Progenitor cell of endocrine pancreas (in vitro differentiated cells): ENCODE measurements around the gene HSPBP1. TPM values are rescaled to one million over a fixed set of nuclear protein-coding genes. Genes with fewer than 3 reads are reported as not detected.

Experiments used
- DNase-seq: peaks from one replicate; pipeline ENCODE4 v3.0.0; 2021; ENCODE audit warnings: low spot score; ENCODE audit not compliant: unreplicated experiment
- H3K27ac Mint-ChIP-seq: 2 replicates; pipeline ENCODE4 v1.8.0; 2021; ENCODE audit warnings: mild to moderate bottlenecking, moderate library complexity, mixed read lengths
- H3K27me3 Mint-ChIP-seq: 2 replicates; pipeline ENCODE4 v1.8.0; 2021; ENCODE audit warnings: mixed read lengths
- H3K36me3 Mint-ChIP-seq: 2 replicates; pipeline ENCODE4 v1.8.0; 2022; ENCODE audit warnings: mixed read lengths; ENCODE audit not compliant: insufficient read depth
- H3K4me1 Mint-ChIP-seq: 2 replicates; pipeline ENCODE4 v1.8.0; 2021; ENCODE audit warnings: low read depth, mixed read lengths
- H3K4me3 Mint-ChIP-seq: 2 replicates; pipeline ENCODE4 v1.8.0; 2021; ENCODE audit warnings: low read depth, mild to moderate bottlenecking, moderate library complexity, mixed read lengths
- H3K9me3 Mint-ChIP-seq: 2 replicates; pipeline ENCODE4 v1.8.0; 2021; ENCODE audit warnings: low read depth, mixed read lengths
- total RNA-seq: library from RNA; stranded (reverse); gene quantifications from 2 replicates; pipeline ENCODE4 v1.2.1, GENCODE V29; 2021
- TF ChIP-seq, protein P1 (sequence below): fragments of 200-600 bp; sonication (generic); IDR thresholded peaks from one replicate; pipeline ENCODE4 v1.5.0; 2021; ENCODE audit warnings: antibody characterized with exemption, mild to moderate bottlenecking; ENCODE audit not compliant: unreplicated experiment

HSPBP1 gene
- total RNA-seq, 1 donor from 2014 or later, result 46.1 TPM

DNA sequence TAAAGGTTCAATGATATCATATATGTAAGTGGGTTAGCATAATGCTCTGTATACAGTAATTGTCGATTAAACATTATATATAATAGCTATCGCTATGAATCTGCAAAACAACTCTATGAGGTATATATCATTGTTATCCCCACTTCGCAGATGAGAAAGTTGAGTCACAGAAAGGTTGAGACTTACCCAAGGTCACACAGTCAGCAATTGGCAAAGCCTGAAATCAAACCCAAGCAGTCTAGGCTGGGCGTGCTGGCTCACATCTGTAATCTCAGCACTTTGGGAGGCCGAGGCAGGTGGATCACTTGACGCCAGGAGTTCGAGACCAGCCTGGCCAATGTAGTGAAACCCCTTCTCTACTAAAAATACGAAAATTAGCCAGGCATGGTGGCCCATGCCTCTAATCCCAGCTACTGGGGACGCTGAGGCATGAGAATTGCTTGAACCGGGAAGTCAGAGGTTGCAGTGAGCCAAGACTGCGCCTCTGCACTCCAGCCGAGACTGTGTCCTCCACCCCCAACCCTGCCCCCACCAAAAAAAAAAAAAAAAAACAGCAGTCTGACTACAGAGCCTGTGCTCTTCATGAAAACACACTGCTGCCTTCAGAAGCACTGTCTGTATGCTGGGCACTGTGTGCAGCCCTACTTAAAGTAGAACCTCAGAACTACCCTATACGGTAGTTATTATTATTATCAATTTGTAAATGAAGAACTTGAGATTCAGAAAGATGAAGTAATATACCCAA lies 1.3 kb downstream of the HSPBP1 start:
- peak overlapping the region; percentile 96 for H3K4me3 Mint-ChIP-seq
- DNase-seq, result no peak
- H3K36me3 Mint-ChIP-seq, result peaks cover 7% of the 10 kb centered on the region
- no peaks in the 10 kb centered on the region for H3K27me3 Mint-ChIP-seq
- H3K9me3 Mint-ChIP-seq, result no peaks in the 10 kb centered on the region
- peaks cover 6% of the 10 kb centered on the region for H3K4me1 Mint-ChIP-seq
- TF ChIP-seq, protein P1, sequence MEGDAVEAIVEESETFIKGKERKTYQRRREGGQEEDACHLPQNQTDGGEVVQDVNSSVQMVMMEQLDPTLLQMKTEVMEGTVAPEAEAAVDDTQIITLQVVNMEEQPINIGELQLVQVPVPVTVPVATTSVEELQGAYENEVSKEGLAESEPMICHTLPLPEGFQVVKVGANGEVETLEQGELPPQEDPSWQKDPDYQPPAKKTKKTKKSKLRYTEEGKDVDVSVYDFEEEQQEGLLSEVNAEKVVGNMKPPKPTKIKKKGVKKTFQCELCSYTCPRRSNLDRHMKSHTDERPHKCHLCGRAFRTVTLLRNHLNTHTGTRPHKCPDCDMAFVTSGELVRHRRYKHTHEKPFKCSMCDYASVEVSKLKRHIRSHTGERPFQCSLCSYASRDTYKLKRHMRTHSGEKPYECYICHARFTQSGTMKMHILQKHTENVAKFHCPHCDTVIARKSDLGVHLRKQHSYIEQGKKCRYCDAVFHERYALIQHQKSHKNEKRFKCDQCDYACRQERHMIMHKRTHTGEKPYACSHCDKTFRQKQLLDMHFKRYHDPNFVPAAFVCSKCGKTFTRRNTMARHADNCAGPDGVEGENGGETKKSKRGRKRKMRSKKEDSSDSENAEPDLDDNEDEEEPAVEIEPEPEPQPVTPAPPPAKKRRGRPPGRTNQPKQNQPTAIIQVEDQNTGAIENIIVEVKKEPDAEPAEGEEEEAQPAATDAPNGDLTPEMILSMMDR, result no peak
- H3K27ac Mint-ChIP-seq, result peak overlapping the region; percentile 98

DNA sequence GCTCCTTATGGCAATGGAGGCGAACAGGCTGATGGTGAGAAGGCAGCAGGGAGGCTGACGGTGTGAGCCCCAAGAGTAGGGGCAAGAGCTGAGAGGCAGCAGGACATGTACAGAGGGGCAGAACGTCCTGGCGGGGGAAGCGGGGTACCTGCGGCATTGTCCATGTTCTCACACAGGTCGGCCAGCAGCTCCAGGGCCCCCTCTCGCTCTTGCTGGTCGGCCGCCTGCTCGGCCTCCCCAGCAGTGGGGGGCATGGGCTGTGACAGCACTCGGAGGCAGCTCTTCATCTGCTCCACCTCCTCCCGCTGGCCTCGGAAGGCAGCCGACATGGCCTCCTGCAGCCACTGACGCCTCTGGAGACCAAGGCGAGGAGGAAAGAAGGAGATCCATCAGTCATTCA lies 2.4 kb downstream of the HSPBP1 start:
- Mint-ChIP-seq H3K36me3 (peaks cover 7% of the 10 kb centered on the region), H3K27ac (no peak overlapping the region), H3K27me3 (no peaks in the 10 kb centered on the region), H3K4me1 (peaks cover 6% of the 10 kb centered on the region), H3K4me3 (peak overlapping the region; percentile 59), H3K9me3 (no peaks in the 10 kb centered on the region)
- TF ChIP-seq, protein P1, result no peak
- no peak for DNase-seq

DNA sequence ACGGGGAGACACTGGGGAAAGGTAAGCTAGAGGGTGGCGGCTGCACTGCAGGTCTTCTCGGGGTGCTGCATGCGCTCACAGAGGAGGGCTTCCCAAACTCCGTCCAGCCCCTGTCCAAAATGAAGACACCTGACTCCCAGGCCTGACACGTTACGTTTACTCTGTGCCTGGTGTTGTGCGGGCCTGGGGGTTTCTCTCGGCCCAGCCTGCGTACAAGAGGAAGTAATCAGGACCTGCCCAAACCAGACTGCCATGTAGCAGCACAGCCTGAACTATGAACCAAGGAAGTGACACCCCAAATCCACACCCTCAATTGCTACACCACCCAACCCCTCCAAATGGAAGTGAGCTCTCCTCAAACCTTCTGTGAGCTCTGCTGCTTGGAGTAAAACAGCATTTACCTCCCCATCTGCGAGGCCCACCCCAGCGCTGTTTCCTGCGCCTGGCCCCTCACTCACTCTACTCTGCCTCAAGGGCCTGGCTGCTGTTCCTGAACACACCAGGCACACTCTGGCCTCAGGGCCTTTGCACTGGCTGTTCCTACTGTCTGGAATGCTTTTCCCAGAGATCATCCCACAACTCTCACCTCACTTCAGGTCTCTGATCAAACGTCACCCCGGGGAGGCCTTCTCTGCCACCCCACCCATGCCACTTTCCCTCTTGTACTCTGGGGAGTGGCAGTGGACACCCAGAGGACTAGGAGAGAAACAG lies 3.0 kb downstream of the HSPBP1 start:
- Mint-ChIP-seq H3K27me3 (no peaks in the 10 kb centered on the region), H3K4me3 (peak overlapping the region; percentile 9), H3K4me1 (peaks cover 6% of the 10 kb centered on the region), H3K27ac (no peak overlapping the region), H3K36me3 (peaks cover 7% of the 10 kb centered on the region), H3K9me3 (no peaks in the 10 kb centered on the region)
- DNase-seq, result no peak
- TF ChIP-seq, protein P1, result no peak

DNA sequence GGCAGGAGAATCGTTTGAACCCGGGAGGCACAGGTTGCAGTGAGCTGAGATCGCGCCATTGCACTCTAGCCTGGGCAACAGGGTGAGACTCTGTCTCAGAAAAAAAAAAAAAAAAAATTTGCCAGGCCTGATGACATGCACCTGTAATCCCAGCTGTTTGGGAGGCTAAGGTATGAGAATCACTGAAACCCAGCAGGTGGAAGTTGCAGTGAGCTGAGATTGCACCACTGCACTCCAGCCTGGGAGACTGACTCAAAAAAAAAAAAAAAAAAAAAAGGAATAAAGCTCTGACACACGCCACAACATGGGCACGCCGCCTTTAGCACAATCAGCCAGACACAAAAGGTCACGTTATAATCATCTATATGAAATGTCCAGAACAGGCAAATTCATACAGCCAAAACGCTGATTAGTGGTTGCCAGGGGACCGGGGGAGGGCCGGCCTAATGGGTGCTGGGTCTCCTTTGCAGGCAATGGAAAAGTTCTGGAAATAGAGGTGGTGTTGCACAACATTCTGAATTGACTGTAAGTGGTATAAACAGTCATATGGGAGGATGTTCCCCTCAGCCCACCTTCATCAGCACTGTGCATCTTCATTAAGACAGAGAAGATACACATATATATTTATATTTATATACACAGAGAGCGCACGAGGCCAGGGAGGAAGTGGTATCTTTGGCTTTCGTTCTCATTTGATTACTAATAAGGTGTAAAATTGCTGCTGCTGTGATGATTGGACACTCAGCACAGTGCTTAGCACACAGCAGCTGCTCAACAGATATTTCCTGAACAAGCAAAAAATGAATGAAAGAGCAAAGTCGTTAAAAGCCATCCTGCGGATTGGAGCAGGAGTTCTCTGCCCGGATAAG lies 3.8 kb downstream of the HSPBP1 start:
- H3K27ac Mint-ChIP-seq, result no peak overlapping the region
- DNase-seq, result no peak
- H3K36me3 Mint-ChIP-seq, result peaks cover 7% of the 10 kb centered on the region
- no peaks in the 10 kb centered on the region for H3K9me3 Mint-ChIP-seq
- TF ChIP-seq, protein P1, result no peak
- H3K4me3 Mint-ChIP-seq, result no peak overlapping the region
- no peaks in the 10 kb centered on the region for H3K27me3 Mint-ChIP-seq
- peaks cover 6% of the 10 kb centered on the region for H3K4me1 Mint-ChIP-seq
